ENCODE data around the gene C1QTNF4.

GRCh38 chr11:47573321-47573720, 20.9 kb downstream of the C1QTNF4 start:
- TF ChIP-seq CTCF (IDR thresholded peaks at IDR 0.05; ENCODE audit: insufficient read depth, low read depth, low read length) (no peak), EZH2 (IDR thresholded peaks at IDR 0.05; ENCODE audit: insufficient read depth, low read length) (no peak)
